Measurements from ENCODE around the gene RAX. TPM values are rescaled to one million over a fixed set of nuclear protein-coding genes. Genes with fewer than 3 reads are reported as not detected.
A peak's percentile ranks its signal among the peaks of the same experiment; 100 is the strongest.

The RAX gene
- total RNA-seq (not detected), polyA plus RNA-seq (not detected), total RNA-seq (0 reads per million in 6 experiments)

GRCh38 chr18:59272891-59273758 is at the start of gene RAX:
Gene RAX (minus strand): TSS chr18:59273454. CDS start chr18:59273206, 248 bp downstream.
- no peaks in the 10 kb centered on the region for H3K36me3 Mint-ChIP-seq
- ATAC-seq = no peak
- POLR2A ChIA-PET = no interaction called here
- H3K4me1 Mint-ChIP-seq = peaks cover 15 to 35% (median 22%) of the 10 kb centered on the region in 4 donors
- H3K27me3 Mint-ChIP-seq = peaks cover 52 to 82% (median 70%) of the 10 kb centered on the region in 5 donors
- DNase-seq = no peak
- H3K9me3 Mint-ChIP-seq = peaks cover 0 to 7% (median 0%) of the 10 kb centered on the region in 9 donors
- no peak within 1 kb of the TSS for H3K27ac Mint-ChIP-seq
- H3K4me3 Mint-ChIP-seq = peak within 1 kb of the TSS in 8 of 10 donors; percentile 10 to 81 (median 44)

- Mint-ChIP-seq H3K27me3 (peaks cover 11 to 15% (median 14%) of the 10 kb centered on the region in 5 donors), H3K27ac (no peak within 1 kb of the TSS), H3K4me3 (no peak within 1 kb of the TSS), H3K9me3 (no peaks in the 10 kb centered on the region), H3K4me1 (no peaks in the 10 kb centered on the region), H3K36me3 (no peaks in the 10 kb centered on the region)
- ATAC-seq (no peak), DNase-seq (no peak)
- POLR2A ChIA-PET = no interaction called here
Observed at GRCh38 chr18:59318460-59319050, 45.3 kb upstream of the RAX start, which contains the start of gene CPLX4. Gene CPLX4 (minus strand): TSS chr18:59318649. CDS start chr18:59318462, 187 bp downstream.

- Mint-ChIP-seq H3K27me3 (peaks cover 24 to 49% (median 44%) of the 10 kb centered on the region in 5 donors), H3K27ac (no peak overlapping the region), H3K9me3 (no peaks in the 10 kb centered on the region), H3K36me3 (no peaks in the 10 kb centered on the region), H3K4me3 (no peak overlapping the region), H3K4me1 (peaks cover 0 to 7% (median under 1%) of the 10 kb centered on the region in 4 donors)
- no peak for ATAC-seq
- no peak for DNase-seq
- POLR2A ChIA-PET = no interaction called here
Observed at GRCh38 chr18:59311631-59312030, 38.4 kb upstream of the RAX start.

- H3K27me3 Mint-ChIP-seq = peaks cover 23 to 65% (median 55%) of the 10 kb centered on the region in 5 donors
- DNase-seq = no peak
- POLR2A ChIA-PET = no interaction called here
Observed at GRCh38 chr18:59308938-59309260, 35.6 kb upstream of the RAX start.

GRCh38 chr18:59308248-59308937 is 35.1 kb upstream of the RAX start:
- no peaks in the 10 kb centered on the region for H3K36me3 Mint-ChIP-seq
- ATAC-seq = peak; percentile 82 to 93
- H3K4me3 Mint-ChIP-seq = peak overlapping the region; percentile 5 to 71 (median 62)
- no peak overlapping the region for H3K27ac Mint-ChIP-seq
- peaks cover 23 to 64% (median 55%) of the 10 kb centered on the region in 5 donors for H3K27me3 Mint-ChIP-seq
- peak; percentile 21 to 66 (median 55) for DNase-seq
- POLR2A ChIA-PET = interaction anchor here (0.7 kb wide), 2 partner anchors 94 to 964 kb away, joined by 3 to 6 read pairs; no protein-coding TSS in a partner anchor
- H3K9me3 Mint-ChIP-seq = no peaks in the 10 kb centered on the region
- peaks cover 0 to 7% (median under 1%) of the 10 kb centered on the region in 4 donors for H3K4me1 Mint-ChIP-seq

More at GRCh38 chr18:59308938-59309260, 35.6 kb upstream of the RAX start:
- peak overlapping the region in 7 of 10 donors; percentile 48 to 71 (median 62) for H3K4me3 Mint-ChIP-seq
- H3K36me3 Mint-ChIP-seq = no peaks in the 10 kb centered on the region
- no peak for ATAC-seq
- H3K4me1 Mint-ChIP-seq = peaks cover 0 to 7% (median under 1%) of the 10 kb centered on the region in 4 donors
- H3K27ac Mint-ChIP-seq = no peak overlapping the region
- H3K9me3 Mint-ChIP-seq = no peaks in the 10 kb centered on the region

GRCh38 chr18:59306640-59307039 is 33.4 kb upstream of the RAX start:
- H3K27me3 Mint-ChIP-seq = peaks cover 21 to 51% (median 50%) of the 10 kb centered on the region in 5 donors
- no peaks in the 10 kb centered on the region for H3K36me3 Mint-ChIP-seq
- H3K4me3 Mint-ChIP-seq = no peak overlapping the region
- POLR2A ChIA-PET = no interaction called here
- ATAC-seq (no peak), DNase-seq (no peak)
- no peaks in the 10 kb centered on the region for H3K9me3 Mint-ChIP-seq
- H3K27ac Mint-ChIP-seq = no peak overlapping the region
- peaks cover 0 to 7% (median under 1%) of the 10 kb centered on the region in 4 donors for H3K4me1 Mint-ChIP-seq

GRCh38 chr18:59305295-59305694 is 32.0 kb upstream of the RAX start:
- Mint-ChIP-seq H3K4me3 (no peak overlapping the region), H3K9me3 (no peaks in the 10 kb centered on the region), H3K27me3 (peaks cover 14 to 46% (median 38%) of the 10 kb centered on the region in 5 donors), H3K27ac (no peak overlapping the region), H3K4me1 (peaks cover 0 to 7% (median under 1%) of the 10 kb centered on the region in 4 donors), H3K36me3 (no peaks in the 10 kb centered on the region)
- POLR2A ChIA-PET = no interaction called here
- no peak for DNase-seq
- ATAC-seq = no peak

- H3K9me3 Mint-ChIP-seq = no peaks in the 10 kb centered on the region
- DNase-seq = no peak
- H3K4me1 Mint-ChIP-seq = peaks cover 0 to 6% (median under 1%) of the 10 kb centered on the region in 4 donors
- no peaks in the 10 kb centered on the region for H3K36me3 Mint-ChIP-seq
- no peak overlapping the region for H3K4me3 Mint-ChIP-seq
- POLR2A ChIA-PET = no interaction called here
- H3K27ac Mint-ChIP-seq = no peak overlapping the region
- ATAC-seq = no peak
- peaks cover 10 to 46% (median 32%) of the 10 kb centered on the region in 5 donors for H3K27me3 Mint-ChIP-seq
Observed at GRCh38 chr18:59303656-59304195, 30.5 kb upstream of the RAX start.

GRCh38 chr18:59303006-59303405 is 29.8 kb upstream of the RAX start:
- no peak for DNase-seq
- Mint-ChIP-seq H3K27me3 (peaks cover 13 to 47% (median 29%) of the 10 kb centered on the region in 5 donors), H3K9me3 (no peaks in the 10 kb centered on the region), H3K27ac (peak overlapping the region in 1 of 10 donors; percentile 10), H3K4me3 (no peak overlapping the region), H3K4me1 (no peaks in the 10 kb centered on the region), H3K36me3 (no peaks in the 10 kb centered on the region)
- POLR2A ChIA-PET = no interaction called here
- ATAC-seq = no peak

- no peak overlapping the region for H3K27ac Mint-ChIP-seq
- DNase-seq = no peak
- no peaks in the 10 kb centered on the region for H3K4me1 Mint-ChIP-seq
- POLR2A ChIA-PET = no interaction called here
- H3K36me3 Mint-ChIP-seq = no peaks in the 10 kb centered on the region
- H3K4me3 Mint-ChIP-seq = no peak overlapping the region
- no peaks in the 10 kb centered on the region for H3K9me3 Mint-ChIP-seq
- peaks cover 13 to 39% (median 24%) of the 10 kb centered on the region in 5 donors for H3K27me3 Mint-ChIP-seq
- ATAC-seq = no peak
Observed at GRCh38 chr18:59301929-59302328, 28.7 kb upstream of the RAX start.

GRCh38 chr18:59300676-59301285 is 27.5 kb upstream of the RAX start:
- no peak for ATAC-seq
- no peak overlapping the region for H3K27ac Mint-ChIP-seq

GRCh38 chr18:59298871-59299270 is 25.6 kb upstream of the RAX start:
- no peak for ATAC-seq
- Mint-ChIP-seq H3K9me3 (no peaks in the 10 kb centered on the region), H3K4me3 (no peak overlapping the region), H3K36me3 (no peaks in the 10 kb centered on the region), H3K27ac (no peak overlapping the region), H3K27me3 (peaks cover 13 to 28% (median 18%) of the 10 kb centered on the region in 5 donors), H3K4me1 (no peaks in the 10 kb centered on the region)
- DNase-seq = no peak
- POLR2A ChIA-PET = no interaction called here

More at GRCh38 chr18:59300676-59301285, 27.5 kb upstream of the RAX start:
- no peaks in the 10 kb centered on the region for H3K9me3 Mint-ChIP-seq
- H3K27me3 Mint-ChIP-seq = peaks cover 11 to 28% (median 17%) of the 10 kb centered on the region in 5 donors
- no peak for DNase-seq
- H3K36me3 Mint-ChIP-seq = no peaks in the 10 kb centered on the region
- POLR2A ChIA-PET = no interaction called here
- no peak overlapping the region for H3K4me3 Mint-ChIP-seq
- no peaks in the 10 kb centered on the region for H3K4me1 Mint-ChIP-seq
